HCT116 (cell line): Measurements from ENCODE around the gene PDE6B. TPM values are rescaled to one million over a fixed set of nuclear protein-coding genes. Genes with fewer than 3 reads are reported as not detected.

Experiments used
- ATAC-seq: fragments of 200-7000 bp; cut with Tn5 transposase; 2 replicates; pipeline ENCODE4 v1.9.1; 2020; ENCODE audit warnings: mild to moderate bottlenecking, moderate library complexity
- BruUV-seq: library from RNA; stranded (reverse); fragments of 400-500 nt; replicated peaks from 2 replicates; lab custom pipeline; 2021; lab: Mats Ljungman, UMichigan
- CTCF ChIA-PET: fragments of 300-600 bp; sonication (Branson Sonifier 250); formaldehyde crosslinking; loops from one replicate; lab custom pipeline; 2021; ENCODE audit warnings: antibody characterized with exemption; lab: Charles Lee
- POLR2A ChIA-PET: fragments of 300-600, 350-600 bp; sonication (Branson Sonifier 250); formaldehyde crosslinking; loops from one replicate; lab custom pipeline; 2021; ENCODE audit warnings: antibody characterized with exemption; lab: Charles Lee
- RAD21 ChIA-PET, 2 experiments: fragments of 300-600 bp; sonication (Branson Sonifier 250); formaldehyde crosslinking; loops; one replicate each; lab custom pipeline; 2023; ENCODE audit warnings: low total read pairs in 2 of 2; ENCODE audit not compliant: uncharacterized antibody in 2 of 2, unreplicated experiment in 2 of 2, low non-redundant PET in 1 of 2; lab: Charles Lee
- DNase-seq: peaks from one replicate; pipeline ENCODE4 v3.0.0-alpha.2; 2010; ENCODE audit warnings: low read depth, low spot score
- H2AFZ ChIP-seq: fragments of 200-600 bp; shearing (Covaris generic), sonication (generic); 2 replicates; pipeline ENCODE4 v1.6.1; 2017; ENCODE audit warnings: low read depth, mixed run types, mixed read lengths, antibody characterized with exemption, low read length; ENCODE audit not compliant: poor library complexity, severe bottlenecking
- H3K27ac ChIP-seq: 2 replicates; pipeline ENCODE4 v1.5.1; 2012; ENCODE audit warnings: low read depth, low read length
- H3K27me3 ChIP-seq: fragments of 200-600 bp; sonication (generic); 2 replicates; pipeline ENCODE4 v1.6.1; 2016; ENCODE audit warnings: mixed run types, low read length, mixed read lengths; ENCODE audit not compliant: insufficient read depth
- H3K36me3 ChIP-seq, 2 experiments: fragments of 200-500 bp in 1 of 2; fragments of 200-600 bp in 1 of 2; sonication (Bioruptor generic) in 1 of 2; sonication (generic) in 1 of 2; 2 replicates each; pipeline versions ENCODE4 v1.5.1 to v1.6.1; 2014 to 2016; ENCODE audit warnings: low read length in 2 of 2, inconsistent platforms in 1 of 2, mixed read lengths in 1 of 2, mixed run types in 1 of 2; ENCODE audit not compliant: insufficient read depth in 2 of 2, control insufficient read depth in 1 of 2
- H3K4me1 ChIP-seq, 2 experiments: fragments of 200-600 bp in 1 of 2; sonication (generic) in 1 of 2; 2 replicates each; pipeline versions ENCODE4 v1.5.1 to v1.6.1; 2012 to 2017; ENCODE audit warnings: low read length in 2 of 2, inconsistent platforms in 1 of 2, mild to moderate bottlenecking in 1 of 2, mixed read lengths in 1 of 2, mixed run types in 1 of 2, moderate library complexity in 1 of 2; ENCODE audit not compliant: insufficient read depth in 2 of 2, control insufficient read depth in 1 of 2
- H3K4me2 ChIP-seq: fragments of 200-600 bp; sonication (generic); 2 replicates; pipeline ENCODE4 v1.6.1; 2017; ENCODE audit warnings: mixed run types, low read length, mixed read lengths
- H3K4me3 ChIP-seq, 2 experiments: fragments of 200-600 bp in 1 of 2; sonication (generic) in 1 of 2; replicated peaks in 1 of 2; 2 replicates each; pipeline ENCODE4 v1.5.1; 2011 to 2016; ENCODE audit warnings: low read length in 2 of 2, control low read depth in 1 of 2, low read depth in 1 of 2, mild to moderate bottlenecking in 1 of 2, mixed read lengths in 1 of 2, mixed run types in 1 of 2
- H3K79me2 ChIP-seq: fragments of 200-600 bp; sonication (generic); 2 replicates; pipeline ENCODE4 v1.6.1; 2017; ENCODE audit warnings: mild to moderate bottlenecking, mixed run types, low read length, moderate library complexity, mixed read lengths; ENCODE audit not compliant: insufficient read depth
- H3K9ac ChIP-seq: fragments of 200-600 bp; sonication (generic); 2 replicates; pipeline ENCODE4 v1.6.1; 2016; ENCODE audit warnings: low read length, mixed read lengths
- H3K9me2 ChIP-seq: fragments of 200-600 bp; sonication (generic), shearing (Covaris generic); 2 replicates; pipeline ENCODE4 v1.6.1; 2017; ENCODE audit warnings: mixed run types, mild to moderate bottlenecking, moderate library complexity; ENCODE audit not compliant: insufficient read depth
- H3K9me3 ChIP-seq, 2 experiments: fragments of 200-500 bp in 1 of 2; fragments of 200-600 bp in 1 of 2; sonication (Bioruptor generic) in 1 of 2; sonication (generic) in 1 of 2; 2 replicates each; pipeline ENCODE4 v1.6.1; 2014 to 2017; ENCODE audit warnings: low read length in 2 of 2, mixed read lengths in 2 of 2, inconsistent platforms in 1 of 2, low read depth in 1 of 2, mild to moderate bottlenecking in 1 of 2, mixed run types in 1 of 2, moderate library complexity in 1 of 2; ENCODE audit not compliant: control insufficient read depth in 1 of 2, insufficient read depth in 1 of 2
- H4K20me1 ChIP-seq: fragments of 200-600 bp; sonication (generic), shearing (Covaris generic); 2 replicates; pipeline ENCODE4 v1.6.1; 2017; ENCODE audit warnings: mixed run types, mild to moderate bottlenecking, moderate library complexity; ENCODE audit not compliant: insufficient read depth
- CBX3 ChIP-seq: IDR thresholded peaks from 2 replicates; pipeline ENCODE4 v1.6.1; 2012; ENCODE audit warnings: low read depth
- EGR1 ChIP-seq: IDR thresholded peaks from 2 replicates; pipeline ENCODE4 v1.6.1; 2012; ENCODE audit warnings: low read depth
- EZH2 ChIP-seq: fragments of 200-600 bp; sonication (generic); IDR thresholded peaks from 2 replicates; pipeline ENCODE4 v1.6.1; 2017; ENCODE audit warnings: antibody characterized with exemption, mixed run types
- FOSL1 ChIP-seq: IDR thresholded peaks from 2 replicates; pipeline ENCODE4 v1.6.1; 2012; ENCODE audit warnings: low read depth
- JUND ChIP-seq: IDR thresholded peaks from 2 replicates; pipeline ENCODE4 v1.6.1; 2012
- POLR2A ChIP-seq: IDR thresholded peaks from 2 replicates; pipeline ENCODE4 v1.7.0; 2011; ENCODE audit warnings: borderline replicate concordance; ENCODE audit not compliant: insufficient read depth, insufficient read length; ENCODE audit errors: extremely low read depth
- SIN3A ChIP-seq: IDR thresholded peaks from 2 replicates; pipeline ENCODE4 v1.6.1; 2012; ENCODE audit warnings: low read depth
- SP1 ChIP-seq: IDR thresholded peaks from 2 replicates; pipeline ENCODE4 v1.6.1; 2012; ENCODE audit warnings: low read depth
- SRF ChIP-seq: IDR thresholded peaks from 2 replicates; pipeline ENCODE4 v1.6.1; 2012; ENCODE audit warnings: low read depth
- YY1 ChIP-seq: IDR thresholded peaks from 2 replicates; pipeline ENCODE4 v1.6.1; 2011; ENCODE audit warnings: low read length, low read depth, moderate library complexity, mild to moderate bottlenecking; ENCODE audit not compliant: insufficient replicate concordance; ENCODE audit errors: extremely low read depth
- ZNF274 ChIP-seq: fragments of 200-500 bp; sonication (Bioruptor generic); IDR thresholded peaks from 2 replicates; pipeline ENCODE4 v1.6.1; 2014; ENCODE audit warnings: mild to moderate bottlenecking, low read depth, low read length, inconsistent platforms
- intact Hi-C: fragments of 100-400 bp; cut with micrococcal nuclease; formaldehyde crosslinking; loops from 2 replicates; pipeline ENCODE4 v1.10.0; 2022
- total RNA-seq: library from RNA; stranded (reverse); gene quantifications from one replicate; pipeline ENCODE4 v1.2.1, GENCODE V29; 2021; ENCODE audit not compliant: unreplicated experiment
- TF ChIP-seq, protein P1 (sequence below): IDR thresholded peaks from 2 replicates; pipeline ENCODE4 v1.6.1; 2012
- TF ChIP-seq, protein P2 (sequence below): IDR thresholded peaks from 2 replicates; pipeline ENCODE4 v1.6.1; 2011; ENCODE audit warnings: mild to moderate bottlenecking, low read length, moderate library complexity; ENCODE audit not compliant: insufficient replicate concordance; ENCODE audit errors: extremely low read depth
- TF ChIP-seq, protein P3 (sequence below), 3 experiments: fragments of 200-600 bp in 1 of 3; sonication (generic) in 1 of 3; IDR thresholded peaks in 2 of 3; conservative IDR thresholded peaks in 1 of 3; 2 replicates each; pipeline ENCODE4 v1.5.1; 2012 to 2017; ENCODE audit warnings: low read depth in 2 of 3, low read length in 2 of 3, antibody characterized with exemption in 1 of 3, borderline replicate concordance in 1 of 3, control low read depth in 1 of 3, mild to moderate bottlenecking in 1 of 3, mixed read lengths in 1 of 3, mixed run types in 1 of 3, moderate library complexity in 1 of 3; ENCODE audit not compliant: insufficient read depth in 1 of 3

Gene PDE6B
- total RNA-seq, 1 experiment from 2014 or later, result not detected

DNA sequence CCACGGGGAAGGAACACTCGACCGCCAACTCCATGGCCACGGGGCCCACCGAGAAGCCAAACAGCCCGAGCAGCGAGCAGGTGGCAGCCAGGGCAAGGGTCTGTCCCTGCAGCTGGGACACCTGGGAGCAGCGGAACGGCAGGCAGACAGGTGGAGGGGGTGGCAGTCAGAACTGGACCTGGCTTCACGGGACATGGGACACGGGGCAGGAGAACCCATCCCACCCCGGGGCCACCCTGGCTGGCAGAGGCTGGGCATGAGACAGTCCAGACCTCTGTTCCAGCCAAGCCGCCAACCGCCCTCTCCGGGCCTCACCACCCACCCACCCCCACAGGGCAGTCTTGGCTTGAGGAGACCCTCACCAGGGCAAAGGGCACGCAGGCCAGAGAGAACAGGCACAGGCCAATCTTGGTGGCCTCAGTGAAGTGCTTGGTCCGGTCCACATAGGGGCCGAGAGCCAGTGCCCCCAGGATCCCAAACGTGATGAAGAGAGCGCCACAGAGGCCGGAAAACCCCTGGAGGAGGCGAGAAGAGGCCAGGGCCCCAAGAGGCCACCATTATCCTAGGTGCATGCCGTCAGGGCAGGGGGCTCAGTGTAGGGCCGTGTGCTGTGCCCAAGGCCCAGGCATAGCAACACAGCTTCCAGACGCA lies 58.0 kb downstream of the PDE6B start:
- H3K27me3 ChIP-seq, result no peaks in the 10 kb centered on the region
- peak overlapping the region; percentile 27; the same call in 1 of the 2 replicates for H3K27ac ChIP-seq
- TF ChIP-seq, protein P1, sequence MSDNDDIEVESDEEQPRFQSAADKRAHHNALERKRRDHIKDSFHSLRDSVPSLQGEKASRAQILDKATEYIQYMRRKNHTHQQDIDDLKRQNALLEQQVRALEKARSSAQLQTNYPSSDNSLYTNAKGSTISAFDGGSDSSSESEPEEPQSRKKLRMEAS, result no peak
- TF ChIP-seq YY1 (no peak), POLR2A (no peak), SIN3A (no peak), CBX3 (no peak), SP1 (no peak), EGR1 (no peak), JUND (no peak), EZH2 (no peak), SRF (no peak), ZNF274 (no peak), FOSL1 (no peak)
- TF ChIP-seq, protein P2, sequence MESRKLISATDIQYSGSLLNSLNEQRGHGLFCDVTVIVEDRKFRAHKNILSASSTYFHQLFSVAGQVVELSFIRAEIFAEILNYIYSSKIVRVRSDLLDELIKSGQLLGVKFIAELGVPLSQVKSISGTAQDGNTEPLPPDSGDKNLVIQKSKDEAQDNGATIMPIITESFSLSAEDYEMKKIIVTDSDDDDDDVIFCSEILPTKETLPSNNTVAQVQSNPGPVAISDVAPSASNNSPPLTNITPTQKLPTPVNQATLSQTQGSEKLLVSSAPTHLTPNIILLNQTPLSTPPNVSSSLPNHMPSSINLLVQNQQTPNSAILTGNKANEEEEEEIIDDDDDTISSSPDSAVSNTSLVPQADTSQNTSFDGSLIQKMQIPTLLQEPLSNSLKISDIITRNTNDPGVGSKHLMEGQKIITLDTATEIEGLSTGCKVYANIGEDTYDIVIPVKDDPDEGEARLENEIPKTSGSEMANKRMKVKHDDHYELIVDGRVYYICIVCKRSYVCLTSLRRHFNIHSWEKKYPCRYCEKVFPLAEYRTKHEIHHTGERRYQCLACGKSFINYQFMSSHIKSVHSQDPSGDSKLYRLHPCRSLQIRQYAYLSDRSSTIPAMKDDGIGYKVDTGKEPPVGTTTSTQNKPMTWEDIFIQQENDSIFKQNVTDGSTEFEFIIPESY, result no peak
- TF ChIP-seq, protein P3, sequence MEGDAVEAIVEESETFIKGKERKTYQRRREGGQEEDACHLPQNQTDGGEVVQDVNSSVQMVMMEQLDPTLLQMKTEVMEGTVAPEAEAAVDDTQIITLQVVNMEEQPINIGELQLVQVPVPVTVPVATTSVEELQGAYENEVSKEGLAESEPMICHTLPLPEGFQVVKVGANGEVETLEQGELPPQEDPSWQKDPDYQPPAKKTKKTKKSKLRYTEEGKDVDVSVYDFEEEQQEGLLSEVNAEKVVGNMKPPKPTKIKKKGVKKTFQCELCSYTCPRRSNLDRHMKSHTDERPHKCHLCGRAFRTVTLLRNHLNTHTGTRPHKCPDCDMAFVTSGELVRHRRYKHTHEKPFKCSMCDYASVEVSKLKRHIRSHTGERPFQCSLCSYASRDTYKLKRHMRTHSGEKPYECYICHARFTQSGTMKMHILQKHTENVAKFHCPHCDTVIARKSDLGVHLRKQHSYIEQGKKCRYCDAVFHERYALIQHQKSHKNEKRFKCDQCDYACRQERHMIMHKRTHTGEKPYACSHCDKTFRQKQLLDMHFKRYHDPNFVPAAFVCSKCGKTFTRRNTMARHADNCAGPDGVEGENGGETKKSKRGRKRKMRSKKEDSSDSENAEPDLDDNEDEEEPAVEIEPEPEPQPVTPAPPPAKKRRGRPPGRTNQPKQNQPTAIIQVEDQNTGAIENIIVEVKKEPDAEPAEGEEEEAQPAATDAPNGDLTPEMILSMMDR (IDR thresholded peaks at IDR 0.05 in 2 of 3, conservative IDR thresholded peaks at IDR 0.05 in 1 of 3; ENCODE audit: borderline replicate concordance in 1 of 3, insufficient read depth in 1 of 3, low read depth in 2 of 3, low read length in 2 of 3), result no peak
- no TSS peak for BruUV-seq
- POLR2A ChIA-PET, result interaction anchor here (1.0 kb wide), 1 partner anchor 9 kb away, joined by 3 read pairs; the partner anchor contains the start of genes ATP5ME and MYL5
- no peaks in the 10 kb centered on the region for H3K9me2 ChIP-seq
- no peak overlapping the region for H3K9ac ChIP-seq
- H3K4me1 ChIP-seq, result peaks cover 24 to 45% of the 10 kb centered on the region in 2 experiments
- ATAC-seq (no peak), DNase-seq (no peak)
- intact Hi-C loops, result no loop called here
- no peaks in the 10 kb centered on the region for H3K9me3 ChIP-seq
- no peak overlapping the region for H3K4me2 ChIP-seq
- CTCF ChIA-PET, result interaction anchor here (0.6 to 1.7 kb wide), 4 partner anchors 9 to 80 kb away, joined by 3 to 14 read pairs (median 4); partner anchors contain the start of genes ATP5ME and MYL5
- peaks cover 4% of the 10 kb centered on the region; the same call in 1 of the 2 replicates for H3K79me2 ChIP-seq
- RAD21 ChIA-PET, result interaction anchor here in 1 of 2 experiments (1.5 kb wide), 1 partner anchor 81 kb away, joined by 4 read pairs; no protein-coding TSS in a partner anchor
- no peaks in the 10 kb centered on the region for H3K36me3 ChIP-seq
- no peaks in the 10 kb centered on the region for H4K20me1 ChIP-seq
- H2AFZ ChIP-seq, result no peak overlapping the region
- no peak overlapping the region for H3K4me3 ChIP-seq
